ENCODE data around the gene SLC7A4.
"Not testable (repeated sequence)": the region's sequence is repeated elsewhere in the genome, so short reads cannot be mapped to it uniquely, and the experiment has no call there.

The SLC7A4 gene

DNA sequence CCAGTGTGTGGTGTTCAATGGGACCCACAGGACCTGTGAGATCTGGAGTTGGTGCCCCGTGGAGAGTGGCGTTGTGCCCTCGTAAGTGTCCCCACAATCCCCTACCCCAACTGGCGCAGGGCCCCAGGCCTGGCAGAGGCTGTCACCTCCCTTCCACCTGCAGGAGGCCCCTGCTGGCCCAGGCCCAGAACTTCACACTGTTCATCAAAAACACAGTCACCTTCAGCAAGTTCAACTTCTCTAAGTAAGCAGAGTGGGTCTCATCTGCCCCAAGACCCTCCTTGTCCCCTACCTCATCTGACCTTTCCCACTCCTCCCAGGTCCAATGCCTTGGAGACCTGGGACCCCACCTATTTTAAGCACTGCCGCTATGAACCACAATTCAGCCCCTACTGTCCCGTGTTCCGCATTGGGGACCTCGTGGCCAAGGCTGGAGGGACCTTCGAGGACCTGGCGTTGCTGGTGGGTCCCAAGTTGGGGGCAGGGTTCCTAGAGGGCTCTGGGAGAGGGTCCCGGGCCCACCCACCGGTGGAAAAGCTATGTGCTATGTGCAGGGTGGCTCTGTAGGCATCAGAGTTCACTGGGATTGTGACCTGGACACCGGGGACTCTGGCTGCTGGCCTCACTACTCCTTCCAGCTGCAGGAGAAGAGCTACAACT lies 9.3 kb downstream of the SLC7A4 start:
- no peak for DNase-seq (ENCODE audit: low read depth in 1 of 2, low spot score in 1 of 2)

DNA sequence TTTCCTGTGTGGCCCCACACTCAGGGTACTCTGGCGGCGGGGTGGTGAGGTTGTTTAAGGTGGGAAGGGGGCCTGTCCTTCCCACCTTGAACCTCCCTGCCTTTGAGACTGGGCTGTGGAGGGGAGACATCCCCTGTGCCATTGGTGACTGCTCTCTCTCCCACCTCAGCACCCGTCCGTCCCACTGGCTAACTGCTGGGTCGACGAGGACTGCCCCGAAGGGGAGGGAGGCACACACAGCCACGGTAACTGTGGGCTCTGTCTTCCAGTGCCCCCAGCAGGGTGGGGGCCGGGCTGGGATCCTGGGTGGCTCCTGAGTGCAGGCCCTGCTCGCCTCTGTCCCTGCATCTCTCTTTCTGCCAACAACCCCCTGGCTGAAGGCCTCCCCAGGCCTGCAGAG lies 9.9 kb downstream of the SLC7A4 start:
- DNase-seq (ENCODE audit: low read depth in 1 of 2, low spot score in 1 of 2), result no peak

GRCh38 chr22:21020802-21021429 lies 11.4 kb downstream of the SLC7A4 start:
- no peak for DNase-seq (ENCODE audit: low read depth in 1 of 2, low spot score in 1 of 2)

DNA sequence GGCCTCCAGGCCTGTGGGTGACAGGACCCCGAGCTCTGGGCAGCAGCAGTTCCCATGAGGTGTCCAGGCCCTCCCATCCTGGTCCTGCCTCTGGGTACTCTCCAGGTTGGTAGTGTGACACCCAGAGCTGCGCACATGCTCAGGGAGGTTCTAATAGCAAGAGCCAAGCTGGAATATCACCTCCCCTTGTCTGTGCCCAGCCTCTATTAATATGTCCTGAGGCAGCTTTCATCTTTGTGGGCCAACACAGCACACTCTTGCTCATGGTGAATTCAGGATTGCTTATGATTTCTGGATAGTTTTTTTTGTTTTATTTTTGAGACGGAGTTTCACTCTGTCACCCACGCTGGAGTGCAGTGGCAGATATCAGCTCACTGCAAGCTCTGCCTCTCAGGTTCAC lies 14.0 kb downstream of the SLC7A4 start:
- no peak for DNase-seq (ENCODE audit: low read depth in 1 of 2, low spot score in 1 of 2)

DNA sequence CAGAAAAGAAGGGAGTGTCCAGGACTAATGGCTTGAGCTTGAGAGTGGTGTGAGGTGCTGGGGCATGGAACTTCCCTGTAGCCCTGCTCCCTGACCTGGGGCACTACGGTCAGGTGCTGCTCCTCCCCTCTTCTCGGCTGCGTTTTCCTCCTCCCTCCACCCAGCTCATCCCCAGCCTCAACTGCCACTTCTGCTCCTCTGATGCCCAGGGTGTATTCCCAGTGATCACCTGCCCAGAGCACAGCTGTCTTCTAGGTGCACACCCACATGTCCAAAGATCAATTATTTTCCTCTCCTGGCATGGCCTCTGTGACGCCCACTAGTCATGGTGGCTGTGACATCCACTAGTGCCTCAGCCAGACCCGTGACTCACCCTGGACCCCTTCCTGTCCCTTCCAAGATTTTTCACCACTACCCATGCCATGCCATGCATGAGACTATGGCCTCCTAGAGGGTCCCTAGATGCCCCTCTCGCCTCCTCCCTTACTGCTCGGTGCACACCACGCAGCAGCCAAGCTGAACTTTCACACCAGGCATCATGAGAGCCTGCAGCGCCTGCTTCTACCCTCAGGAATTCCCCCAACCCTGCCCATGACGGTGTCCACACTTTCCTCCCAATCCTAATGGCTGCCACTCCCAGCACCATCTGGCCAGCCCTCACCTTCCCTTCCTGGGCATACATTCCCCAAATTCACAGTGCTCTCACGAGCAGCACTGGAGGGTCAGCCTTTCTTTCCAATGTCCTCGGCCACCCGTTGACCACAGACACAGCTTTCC lies 15.5 kb downstream of the SLC7A4 start:
- no peak for DNase-seq (ENCODE audit: low read depth in 1 of 2, low spot score in 1 of 2)

DNA sequence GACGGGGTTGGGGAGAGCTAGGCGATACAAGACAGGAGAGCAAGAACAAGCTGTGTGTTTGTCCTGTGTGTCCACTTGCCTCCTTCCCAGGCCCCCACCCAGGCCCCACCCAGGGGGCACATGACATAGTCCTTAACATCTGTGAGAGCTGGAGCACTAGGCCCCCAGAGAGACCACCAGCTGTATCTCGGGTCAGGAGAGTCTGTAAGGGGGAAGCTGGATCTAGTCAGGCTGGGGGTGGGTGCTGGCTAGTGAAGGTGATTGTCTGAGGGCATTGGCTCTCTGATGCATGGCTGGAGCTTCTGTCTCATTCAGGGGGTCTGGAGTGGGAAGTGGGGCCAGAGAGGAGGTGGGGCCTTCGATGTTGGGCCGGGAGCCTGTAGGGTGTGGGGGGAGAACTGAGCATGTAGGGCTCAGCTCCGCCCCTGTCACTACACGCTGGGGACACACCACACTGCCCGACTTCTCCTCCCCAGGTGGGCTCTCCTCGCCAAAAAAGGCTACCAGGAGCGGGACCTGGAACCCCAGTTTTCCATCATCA lies 16.8 kb downstream of the SLC7A4 start:
- no peak for DNase-seq (ENCODE audit: low read depth in 1 of 2, low spot score in 1 of 2)

DNA sequence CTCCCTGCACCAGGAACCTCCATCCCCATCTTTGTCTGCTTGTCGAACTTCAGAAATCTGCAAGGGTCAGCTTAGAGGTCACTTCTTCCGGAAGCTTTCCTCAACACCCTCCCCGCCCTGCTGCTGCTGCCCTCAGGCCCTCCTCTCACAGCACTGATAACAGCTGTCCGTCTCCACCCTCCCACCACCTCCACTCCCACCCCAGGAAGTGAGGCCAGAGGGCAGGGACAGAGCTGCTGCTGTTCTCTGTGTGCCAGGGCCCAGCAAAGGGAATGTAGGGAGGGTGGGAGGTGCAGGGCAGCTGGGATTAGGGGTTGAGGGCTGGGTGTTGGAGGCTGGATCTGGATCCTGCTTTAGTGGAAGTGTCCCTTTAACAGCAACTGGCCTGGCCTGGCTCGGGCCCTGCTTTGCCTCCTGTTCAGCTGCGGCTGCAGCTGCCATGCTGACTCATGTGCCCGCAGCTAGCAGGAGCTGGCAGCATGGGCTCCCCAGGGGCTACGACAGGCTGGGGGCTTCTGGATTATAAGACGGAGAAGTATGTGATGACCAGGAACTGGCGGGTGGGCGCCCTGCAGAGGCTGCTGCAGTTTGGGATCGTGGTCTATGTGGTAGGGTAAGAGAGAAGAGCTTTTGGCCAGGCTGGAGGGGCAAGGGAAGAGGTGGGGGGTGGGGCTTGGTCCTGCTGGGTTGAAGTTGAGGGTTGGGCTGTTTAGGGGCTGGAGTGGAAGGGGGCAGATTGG lies 17.5 kb downstream of the SLC7A4 start, which contains the start of gene P2RX6:
TSS of gene P2RX6 (plus strand) at position 440 of the 740 bp plus-strand sequence. CDS start at position 450, 10 bp downstream.
- no peak for DNase-seq (ENCODE audit: low read depth in 1 of 2, low spot score in 1 of 2)

- DNase-seq (ENCODE audit: low read depth in 1 of 2, low spot score in 1 of 2), result peak; percentile 67 to 69
Measured at GRCh38 chr22:21014202-21014725, 18.1 kb downstream of the SLC7A4 start.

- DNase-seq (ENCODE audit: low read depth in 1 of 2, low spot score in 1 of 2), result no peak
Measured at GRCh38 chr22:21013657-21014201, 18.6 kb downstream of the SLC7A4 start.

DNA sequence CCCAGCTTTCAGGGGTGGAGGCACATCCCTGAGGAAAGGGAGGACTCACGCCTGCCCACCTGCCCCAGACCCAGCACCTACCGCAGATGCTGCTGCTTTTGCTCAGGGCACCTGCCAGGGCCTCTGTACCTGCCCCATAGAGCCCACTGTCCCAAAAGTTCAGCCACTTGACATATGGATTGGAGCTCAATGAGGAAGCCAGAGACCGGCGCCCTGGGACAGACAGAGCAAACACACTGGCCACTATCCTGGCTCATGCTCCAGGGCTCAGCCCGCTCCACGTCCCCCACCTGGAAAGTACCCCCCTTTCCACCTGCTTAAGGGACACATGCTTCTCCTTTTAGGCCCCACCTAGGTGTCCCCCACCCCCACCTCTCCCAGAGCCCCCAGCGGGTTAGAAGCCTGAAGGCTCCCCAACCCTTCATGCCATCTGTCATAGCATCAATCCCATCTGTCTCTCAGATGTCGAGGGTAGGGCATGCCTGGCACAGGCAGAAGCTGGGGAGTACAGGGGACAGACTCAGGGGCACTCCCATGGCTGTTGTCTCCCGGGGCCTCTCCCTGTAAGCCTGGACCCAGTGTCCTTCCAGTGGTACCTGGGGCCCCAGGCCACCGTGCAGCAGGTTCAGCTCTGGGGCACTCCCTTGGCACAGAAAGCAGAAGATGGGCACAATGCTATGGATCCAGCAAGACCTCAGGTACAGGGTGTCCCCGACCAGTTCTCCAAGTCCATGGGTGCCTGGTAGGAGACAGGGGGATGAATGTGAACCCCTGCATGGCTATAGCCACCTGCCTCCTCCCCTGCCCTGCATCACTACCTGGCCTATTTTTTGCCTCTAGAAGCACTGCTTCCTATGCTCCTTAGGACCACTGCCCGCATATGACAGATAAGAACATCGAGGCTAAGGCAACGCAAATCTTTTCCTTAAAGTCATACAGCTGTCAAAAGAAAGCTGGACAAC lies 19.6 kb downstream of the SLC7A4 start:
- no peak for DNase-seq (ENCODE audit: low read depth in 1 of 2, low spot score in 1 of 2)

GRCh38 chr22:21010426-21011113 lies 21.8 kb downstream of the SLC7A4 start:
- no peak for DNase-seq (ENCODE audit: low read depth in 1 of 2, low spot score in 1 of 2)

GRCh38 chr22:21009638-21010425 lies 22.5 kb downstream of the SLC7A4 start:
- no peak for DNase-seq (ENCODE audit: low read depth in 1 of 2, low spot score in 1 of 2)

DNA sequence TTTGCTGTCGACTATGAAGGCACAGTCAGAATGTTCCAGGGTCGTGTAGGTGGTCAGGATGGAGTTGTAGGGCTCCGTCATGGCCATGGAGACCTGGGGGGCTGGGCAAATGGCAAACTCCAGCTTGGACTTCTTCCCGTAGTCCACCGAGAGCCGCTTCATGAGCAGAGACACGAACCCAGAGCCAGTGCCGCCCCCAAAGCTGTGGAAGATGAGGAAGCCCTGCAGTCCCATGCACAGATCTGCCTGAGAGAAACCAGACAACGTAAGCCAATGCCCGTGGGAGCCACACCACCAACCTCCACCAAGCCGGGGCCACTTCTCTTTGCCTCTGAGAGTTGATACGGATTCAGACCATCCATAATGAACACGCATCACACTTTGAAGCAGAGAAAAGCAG lies 23.2 kb downstream of the SLC7A4 start:
- DNase-seq (ENCODE audit: low read depth in 1 of 2, low spot score in 1 of 2), result not testable (repeated sequence)

GRCh38 chr22:21003782-21004181 lies 28.6 kb downstream of the SLC7A4 start:
- no peak for DNase-seq (ENCODE audit: low read depth in 1 of 2, low spot score in 1 of 2)

DNA sequence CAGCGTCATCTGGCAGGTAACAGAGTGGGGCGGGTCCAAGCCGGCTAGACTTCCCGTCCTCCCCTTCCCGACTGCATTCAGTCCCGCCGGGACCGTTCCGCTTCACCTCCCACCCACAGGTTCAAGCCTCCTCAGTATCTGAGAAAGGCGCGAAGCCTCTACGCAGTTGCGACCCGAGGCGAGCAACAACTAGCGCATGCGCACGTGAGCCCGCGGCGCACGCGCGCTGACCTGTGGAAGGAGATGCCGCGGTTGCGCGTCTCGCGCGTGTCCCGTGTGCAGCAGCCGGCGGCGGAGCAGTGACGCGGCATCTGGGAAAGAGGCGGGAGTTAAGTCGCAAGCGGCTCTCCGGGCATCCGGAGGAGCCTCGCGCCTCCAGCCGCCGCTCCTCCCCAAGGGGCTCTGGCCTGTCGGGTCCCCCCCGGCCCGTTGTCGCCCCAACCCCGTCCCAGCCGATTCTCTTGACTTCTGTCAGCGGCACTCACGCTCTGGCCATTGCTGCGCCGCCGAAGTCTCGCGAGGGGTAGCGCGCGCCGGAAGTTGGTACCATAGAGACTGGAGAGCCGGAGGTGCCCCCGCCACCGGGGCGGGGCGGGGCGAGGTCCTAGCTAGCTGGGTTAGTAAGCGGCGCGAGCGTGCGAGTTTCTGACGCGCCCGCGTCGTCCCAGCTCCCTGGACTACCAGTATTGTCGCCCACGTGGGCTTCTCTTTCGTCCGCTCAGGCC lies 30.6 kb downstream of the SLC7A4 start, which contains the start of gene THAP7:
TSS of gene THAP7 (minus strand) at position 518 of the 725 bp plus-strand sequence. CDS start at position 311, 207 bp downstream.
- peak; percentile 95 for DNase-seq (ENCODE audit: low read depth in 1 of 2, low spot score in 1 of 2)

GRCh38 chr22:21000987-21001600 lies 31.3 kb downstream of the SLC7A4 start:
- DNase-seq (ENCODE audit: low read depth in 1 of 2, low spot score in 1 of 2), result no peak

Measured in stimulated activated CD4-positive, alpha-beta T cell treated with anti-CD3 and anti-CD28 coated beads, Interleukin-15, amount 100 ng/mL, for 1 hour (primary cell).